Upper lobe of left lung (tissue), 6 donors: ENCODE data around the gene HOXB2. TPM values are rescaled to one million over a fixed set of nuclear protein-coding genes. Genes with fewer than 3 reads are reported as not detected.

Experiments used
- ATAC-seq, 2 donors: fragments of 200-7000 bp; cut with Tn5 transposase; one replicate each; pipeline ENCODE4 v1.9.1; 2022; ENCODE audit warnings: mild to moderate bottlenecking in 2 of 2, moderate library complexity in 2 of 2; ENCODE audit not compliant: low FRiP score in 2 of 2
- DNase-seq, 2 donors: peaks; one replicate each; pipeline ENCODE4 v3.0.0-alpha.2; 2019 to 2020
- H3K27ac ChIP-seq, 4 donors: fragments of 200-600 bp; sonication (generic); one replicate each; pipeline ENCODE4 v1.5.1; 2016 to 2019
- H3K27me3 ChIP-seq, 4 donors: fragments of 200-600 bp; sonication (generic); one replicate each; pipeline ENCODE4 v1.5.1; 2017 to 2019
- H3K36me3 ChIP-seq, 4 donors: fragments of 200-600 bp; sonication (generic); one replicate each; pipeline ENCODE4 v1.5.1; 2016 to 2019
- H3K4me1 ChIP-seq, 4 donors: fragments of 200-600 bp; sonication (generic); one replicate each; pipeline ENCODE4 v1.5.1; 2018 to 2019
- H3K4me3 ChIP-seq, 4 donors: fragments of 200-600 bp; sonication (generic); one replicate each; pipeline ENCODE4 v1.5.1; 2017 to 2019; ENCODE audit warnings: mild to moderate bottlenecking in 2 of 4, moderate library complexity in 1 of 4
- H3K9me3 ChIP-seq, 4 donors: fragments of 200-600 bp; sonication (generic); one replicate each; pipeline ENCODE4 v1.5.1; 2018 to 2019
- EP300 ChIP-seq, 4 donors: sonication (generic); formaldehyde crosslinking; IDR thresholded peaks; one replicate each; pipeline ENCODE4 v1.5.1; 2017; ENCODE audit warnings: antibody characterized with exemption in 4 of 4, control low read depth in 2 of 4
- POLR2A ChIP-seq, 4 donors: fragments of 450-650 bp; IDR thresholded peaks; one replicate each; pipeline ENCODE4 v1.5.1; 2016 to 2017; ENCODE audit warnings: antibody characterized with exemption in 4 of 4, mild to moderate bottlenecking in 2 of 4
- POLR2AphosphoS5 ChIP-seq, 2 donors: sonication (generic); formaldehyde crosslinking; IDR thresholded peaks; one replicate each; pipeline ENCODE4 v1.5.1; 2017; ENCODE audit warnings: antibody characterized with exemption in 2 of 2
- WGBS, 2 donors: methylation state at CpG; one replicate each; pipeline ENCODE4 v1.1.5; 2017 to 2018; 5-methylcytosine and 5-hydroxymethylcytosine counted together
- total RNA-seq, 6 donors: library from RNA; depleted of rRNA in 4 of 6; stranded (reverse); fragments of >200 nt in 4 of 6; gene quantifications; one replicate each; pipeline versions ENCODE4 v1.1.0 to v1.2.1, GENCODE V29; 2016 to 2021
- TF ChIP-seq, protein P1 (sequence below), 6 experiments: fragments of 450-650 bp in 4 of 6; fragments of 200-600 bp in 2 of 6; sonication (generic) in 2 of 6; IDR thresholded peaks; one replicate each; pipeline ENCODE4 v1.5.1; 2016 to 2019; ENCODE audit warnings: antibody characterized with exemption in 6 of 6
- donor health status: DM: no; HTN: no; CAD: no; lungs with moderate emphysema.
- donor health status: DM: no; HTN: yes; CAD: no; lungs with severe emphysema.

The HOXB2 gene
- total RNA-seq, 6 donors from 2014 or later = 1.4 to 16.1 (median 7.4) TPM

DNA sequence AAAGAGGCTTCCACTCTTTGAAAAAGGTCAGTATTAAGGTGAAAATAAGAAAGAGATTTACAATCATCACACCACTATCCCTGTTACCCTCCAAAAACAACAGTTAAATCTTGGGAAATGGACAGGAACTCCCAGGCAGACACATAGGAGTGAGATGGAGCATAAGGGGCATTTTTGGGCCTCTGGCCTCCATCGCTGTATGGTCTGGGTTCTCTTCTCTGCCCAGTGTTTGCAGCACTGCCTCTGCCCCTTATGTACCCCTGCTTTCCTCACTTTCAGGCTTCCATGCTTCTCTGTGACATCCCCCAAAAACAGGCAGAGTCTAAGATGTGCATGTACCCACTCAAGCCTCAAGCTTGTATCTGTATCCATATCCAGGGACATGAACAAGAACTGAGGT lies 630 bp upstream of the HOXB2 start:
- Histone ChIP-seq H3K27me3 (peaks cover 0 to 44% (median 24%) of the 10 kb centered on the region in 4 donors), H3K4me1 (peaks cover 14 to 32% (median 19%) of the 10 kb centered on the region in 4 donors), H3K9me3 (no peaks in the 10 kb centered on the region), H3K36me3 (no peaks in the 10 kb centered on the region), H3K4me3 (no peak overlapping the region), H3K27ac (peak overlapping the region; percentile 81 to 90 (median 88))
- TF ChIP-seq, protein P1, sequence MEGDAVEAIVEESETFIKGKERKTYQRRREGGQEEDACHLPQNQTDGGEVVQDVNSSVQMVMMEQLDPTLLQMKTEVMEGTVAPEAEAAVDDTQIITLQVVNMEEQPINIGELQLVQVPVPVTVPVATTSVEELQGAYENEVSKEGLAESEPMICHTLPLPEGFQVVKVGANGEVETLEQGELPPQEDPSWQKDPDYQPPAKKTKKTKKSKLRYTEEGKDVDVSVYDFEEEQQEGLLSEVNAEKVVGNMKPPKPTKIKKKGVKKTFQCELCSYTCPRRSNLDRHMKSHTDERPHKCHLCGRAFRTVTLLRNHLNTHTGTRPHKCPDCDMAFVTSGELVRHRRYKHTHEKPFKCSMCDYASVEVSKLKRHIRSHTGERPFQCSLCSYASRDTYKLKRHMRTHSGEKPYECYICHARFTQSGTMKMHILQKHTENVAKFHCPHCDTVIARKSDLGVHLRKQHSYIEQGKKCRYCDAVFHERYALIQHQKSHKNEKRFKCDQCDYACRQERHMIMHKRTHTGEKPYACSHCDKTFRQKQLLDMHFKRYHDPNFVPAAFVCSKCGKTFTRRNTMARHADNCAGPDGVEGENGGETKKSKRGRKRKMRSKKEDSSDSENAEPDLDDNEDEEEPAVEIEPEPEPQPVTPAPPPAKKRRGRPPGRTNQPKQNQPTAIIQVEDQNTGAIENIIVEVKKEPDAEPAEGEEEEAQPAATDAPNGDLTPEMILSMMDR (IDR thresholded peaks at IDR 0.05) = no peak
- no peak for TF ChIP-seq POLR2AphosphoS5 (IDR thresholded peaks at IDR 0.05)
- TF ChIP-seq EP300 (IDR thresholded peaks at IDR 0.05) = no peak
- no peak for TF ChIP-seq POLR2A (IDR thresholded peaks at IDR 0.05)
- 75 to 100% methylated on average over 1 of the region's 1 CpG for WGBS, 2 donors
- ATAC-seq (no peak), DNase-seq (no peak)

DNA sequence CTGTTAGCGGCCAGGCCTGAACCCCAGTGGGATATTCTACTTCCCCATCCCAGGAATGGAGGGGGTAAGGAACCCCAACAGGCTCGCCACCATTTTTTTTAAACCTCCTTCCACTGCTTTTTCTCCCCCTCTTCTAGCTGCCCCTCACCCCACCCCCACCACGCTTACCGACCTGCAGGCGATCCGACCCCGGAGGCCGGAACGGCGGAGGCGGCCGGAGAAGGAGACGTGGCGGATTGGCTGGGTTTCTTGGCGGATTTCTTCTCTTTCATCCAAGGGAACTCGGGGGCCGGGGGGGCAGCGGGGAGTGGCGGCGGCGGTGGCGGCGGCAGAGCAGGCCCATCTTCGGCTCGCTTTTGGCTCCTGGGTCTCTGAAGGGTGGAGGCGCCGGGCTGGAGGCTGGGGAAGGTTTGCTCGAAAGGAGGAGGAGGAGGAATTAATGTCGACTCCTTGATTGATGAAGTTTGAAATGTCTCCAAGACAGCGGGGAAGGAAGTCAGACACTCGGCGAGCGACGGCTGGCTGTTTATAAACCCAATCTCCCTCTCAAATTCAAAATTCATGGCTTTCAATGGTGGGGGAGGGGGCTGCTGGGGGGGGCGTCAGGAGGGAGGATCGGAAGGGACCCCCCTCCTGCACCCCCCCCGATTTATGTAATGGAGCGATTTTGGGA lies 424 bp downstream of the HOXB2 start:
- peak overlapping the region; percentile 81 to 90 (median 88) for H3K27ac ChIP-seq

DNA sequence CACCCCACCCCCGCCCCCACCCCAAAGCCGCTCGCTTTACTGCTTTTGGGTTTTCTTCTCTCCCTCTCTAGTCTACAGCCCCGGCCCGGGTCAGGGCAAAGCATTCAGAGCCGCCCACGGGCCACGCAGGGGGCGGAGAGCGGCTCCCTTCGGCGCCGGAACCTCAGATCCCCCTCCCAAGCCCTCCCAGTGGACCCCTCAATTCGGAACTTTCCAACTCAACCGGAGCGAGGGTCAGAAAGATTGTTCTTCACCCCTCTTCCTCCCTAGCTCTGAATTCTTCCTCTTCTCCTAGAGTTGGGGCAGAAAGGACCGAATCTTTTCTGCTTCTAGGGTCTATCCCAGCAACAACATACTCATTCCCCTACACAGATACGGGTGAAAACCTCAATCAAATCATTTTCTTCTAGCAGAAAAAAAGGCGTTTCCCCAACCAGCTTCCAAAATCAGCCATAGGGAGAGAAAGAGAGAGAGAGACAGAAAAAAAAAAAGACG lies 1.0 kb downstream of the HOXB2 start:
- 6% methylated on average over 10 to 14 of the region's 20 CpGs for WGBS, 2 donors
- peaks cover 12 to 29% (median 18%) of the 10 kb centered on the region in 4 donors for H3K4me1 ChIP-seq

More for the DNA sequence above, 424 bp downstream of the HOXB2 start:
- TF ChIP-seq, protein P1 (IDR thresholded peaks at IDR 0.05) = no peak
- peak in 1 of 2 donors; percentile 37 for TF ChIP-seq POLR2AphosphoS5 (IDR thresholded peaks at IDR 0.05)
- no peak for TF ChIP-seq EP300 (IDR thresholded peaks at IDR 0.05)
- TF ChIP-seq POLR2A (IDR thresholded peaks at IDR 0.05) = peak in 1 of 4 donors; percentile 29
- WGBS, 2 donors = 4 to 10% methylated on average over 31 to 36 of the region's 38 CpGs
- peak overlapping the region in 3 of 4 donors; percentile 42 to 60 (median 53) for H3K4me3 ChIP-seq
- H3K4me1 ChIP-seq = peaks cover 12 to 29% (median 18%) of the 10 kb centered on the region in 4 donors
- peaks cover 0 to 41% (median 22%) of the 10 kb centered on the region in 4 donors for H3K27me3 ChIP-seq
- H3K9me3 ChIP-seq = no peaks in the 10 kb centered on the region
- DNase-seq (peak in 1 of 2 donors; percentile 94), ATAC-seq (peak; percentile 41 to 85)
- H3K36me3 ChIP-seq = no peaks in the 10 kb centered on the region

DNA sequence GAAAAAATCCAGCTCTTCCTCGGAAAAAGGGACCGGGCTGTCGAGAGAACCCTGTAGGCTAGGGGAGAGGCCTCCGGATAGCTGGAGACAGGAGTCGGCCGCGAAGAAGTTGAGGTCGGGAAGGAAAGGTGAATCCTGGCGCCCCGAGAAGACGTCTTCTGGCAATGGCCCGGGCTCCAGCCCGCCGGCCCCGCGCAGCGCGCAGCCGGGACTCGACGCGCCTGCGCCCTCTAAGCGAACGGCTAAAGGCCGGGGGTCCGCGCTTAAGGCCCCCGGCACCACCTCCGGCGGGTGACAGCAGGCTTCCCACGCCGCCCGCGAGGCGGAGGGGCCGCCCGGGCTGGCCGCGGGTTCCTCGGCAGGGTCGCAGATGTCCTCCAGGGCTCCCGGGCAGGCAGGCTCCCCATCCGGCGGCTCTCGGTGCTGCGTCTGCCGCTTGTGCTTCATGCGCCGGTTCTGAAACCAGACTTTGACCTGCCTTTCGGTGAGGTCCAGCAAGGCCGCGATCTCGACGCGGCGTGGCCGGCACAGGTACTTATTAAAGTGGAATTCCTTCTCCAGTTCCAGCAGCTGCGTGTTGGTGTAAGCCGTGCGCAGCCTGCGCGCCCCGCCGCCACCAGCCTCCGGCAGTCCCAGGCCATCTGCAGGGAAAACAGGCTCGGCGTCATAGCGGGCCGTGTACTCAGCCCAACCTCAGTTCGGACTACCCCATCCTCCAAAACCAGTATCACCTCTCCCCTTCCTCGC lies 1.6 kb downstream of the HOXB2 start:
- Histone ChIP-seq H3K36me3 (no peaks in the 10 kb centered on the region), H3K27me3 (peaks cover 0 to 41% (median 22%) of the 10 kb centered on the region in 4 donors), H3K4me3 (peak overlapping the region; percentile 42 to 60 (median 51)), H3K27ac (peak overlapping the region; percentile 81 to 90 (median 88)), H3K9me3 (no peaks in the 10 kb centered on the region), H3K4me1 (peaks cover 12 to 29% (median 18%) of the 10 kb centered on the region in 4 donors)
- WGBS, 2 donors = 3 to 6% methylated on average over 25 to 67 of the region's 72 CpGs
- DNase-seq (peak in 1 of 2 donors; percentile 90), ATAC-seq (peak; percentile 5 to 27)
- TF ChIP-seq POLR2A (IDR thresholded peaks at IDR 0.05) (peak in 1 of 4 donors; percentile 17), POLR2AphosphoS5 (IDR thresholded peaks at IDR 0.05) (no peak), EP300 (IDR thresholded peaks at IDR 0.05) (no peak)
- TF ChIP-seq, protein P1 (IDR thresholded peaks at IDR 0.05) = peak in 2 of 6 experiments; percentile 5 to 31

More for the DNA sequence above, 1.0 kb downstream of the HOXB2 start:
- peaks cover 0 to 41% (median 22%) of the 10 kb centered on the region in 4 donors for H3K27me3 ChIP-seq
- H3K36me3 ChIP-seq = no peaks in the 10 kb centered on the region
- no peaks in the 10 kb centered on the region for H3K9me3 ChIP-seq
- H3K27ac ChIP-seq = peak overlapping the region; percentile 81 to 90 (median 88)
- DNase-seq = peak in 1 of 2 donors; percentile 82
- peak in 1 of 2 donors; percentile 15 for ATAC-seq
- peak overlapping the region; percentile 42 to 60 (median 51) for H3K4me3 ChIP-seq
- TF ChIP-seq POLR2AphosphoS5 (IDR thresholded peaks at IDR 0.05) (no peak), EP300 (IDR thresholded peaks at IDR 0.05) (no peak), POLR2A (IDR thresholded peaks at IDR 0.05) (no peak)
- TF ChIP-seq, protein P1 (IDR thresholded peaks at IDR 0.05) = no peak
